ENCODE measurements around the gene PIK3CA. TPM values are rescaled to one million over a fixed set of nuclear protein-coding genes. Genes with fewer than 3 reads are reported as not detected.
A peak's percentile ranks its signal among the peaks of the same experiment; 100 is the strongest.

The PIK3CA gene
- total and polyA plus RNA-seq, 2 donors from 2014 or later, result 6.1 to 24.8 TPM

- no peak for TF ChIP-seq CTCF (IDR thresholded peaks at IDR 0.05; ENCODE audit: borderline replicate concordance, extremely low read depth, insufficient read depth)
- Histone ChIP-seq H3K4me3 (ENCODE audit: low read length in 3 of 3) (no peak overlapping the region), H3K4me1 (ENCODE audit: control insufficient read depth in 2 of 3, insufficient read depth in 2 of 3, low read depth in 1 of 3, low read length in 3 of 3) (peaks cover 0 to 9% (median 3%) of the 10 kb centered on the region in 3 donors), H3K27ac (ENCODE audit: low read depth in 2 of 2, low read length in 2 of 2) (no peak overlapping the region), H3K27me3 (ENCODE audit: control insufficient read depth, insufficient read depth, low read length) (no peaks in the 10 kb centered on the region), H3K36me3 (ENCODE audit: control insufficient read depth in 2 of 3, insufficient read depth in 3 of 3, low read length in 3 of 3) (no peaks in the 10 kb centered on the region), H3K9ac (ENCODE audit: low read length in 3 of 3) (no peak overlapping the region), H3K9me3 (ENCODE audit: control insufficient read depth in 2 of 3, insufficient read depth in 1 of 3, low read length in 3 of 3) (no peaks in the 10 kb centered on the region)
- DNase-seq (no peak), FAIRE-seq (no peak)
- intact Hi-C loops (cut with DNase I), result no loop called here
Measured at GRCh38 chr3:179182902-179183301, 34.7 kb downstream of the PIK3CA start.

- Histone ChIP-seq H3K9me3 (ENCODE audit: control insufficient read depth in 2 of 3, insufficient read depth in 1 of 3, low read length in 3 of 3) (no peaks in the 10 kb centered on the region), H3K9ac (ENCODE audit: low read length in 3 of 3) (no peak overlapping the region), H3K4me1 (ENCODE audit: control insufficient read depth in 2 of 3, insufficient read depth in 2 of 3, low read depth in 1 of 3, low read length in 3 of 3) (peaks cover 0 to 9% (median 3%) of the 10 kb centered on the region in 3 donors), H3K27ac (ENCODE audit: low read depth in 2 of 2, low read length in 2 of 2) (no peak overlapping the region), H3K4me3 (ENCODE audit: low read length in 3 of 3) (no peak overlapping the region), H3K36me3 (ENCODE audit: control insufficient read depth in 2 of 3, insufficient read depth in 3 of 3, low read length in 3 of 3) (no peaks in the 10 kb centered on the region), H3K27me3 (ENCODE audit: control insufficient read depth, insufficient read depth, low read length) (no peaks in the 10 kb centered on the region)
- intact Hi-C loops (cut with DNase I), result no loop called here
- TF ChIP-seq CTCF (IDR thresholded peaks at IDR 0.05; ENCODE audit: borderline replicate concordance, extremely low read depth, insufficient read depth), result no peak
- FAIRE-seq (no peak), DNase-seq (no peak)
Measured at GRCh38 chr3:179184826-179185225, 36.7 kb downstream of the PIK3CA start.

GRCh38 chr3:179186426-179186825 is 38.3 kb downstream of the PIK3CA start:
- FAIRE-seq (no peak), DNase-seq (no peak)
- no peak for TF ChIP-seq CTCF (IDR thresholded peaks at IDR 0.05; ENCODE audit: borderline replicate concordance, extremely low read depth, insufficient read depth)
- no peaks in the 10 kb centered on the region for H3K9me3 ChIP-seq (ENCODE audit: control insufficient read depth in 2 of 3, insufficient read depth in 1 of 3, low read length in 3 of 3)
- no peak overlapping the region for H3K4me3 ChIP-seq (ENCODE audit: low read length in 3 of 3)
- no peaks in the 10 kb centered on the region for H3K4me1 ChIP-seq (ENCODE audit: control insufficient read depth in 2 of 3, insufficient read depth in 2 of 3, low read depth in 1 of 3, low read length in 3 of 3)
- no peak overlapping the region for H3K9ac ChIP-seq (ENCODE audit: low read length in 3 of 3)
- intact Hi-C loops (cut with DNase I), result no loop called here
- H3K36me3 ChIP-seq (ENCODE audit: control insufficient read depth in 2 of 3, insufficient read depth in 3 of 3, low read length in 3 of 3), result no peaks in the 10 kb centered on the region
- no peaks in the 10 kb centered on the region for H3K27me3 ChIP-seq (ENCODE audit: control insufficient read depth, insufficient read depth, low read length)
- no peak overlapping the region for H3K27ac ChIP-seq (ENCODE audit: low read depth in 2 of 2, low read length in 2 of 2)

GRCh38 chr3:179189759-179190158 is 41.6 kb downstream of the PIK3CA start:
- H3K27ac ChIP-seq (ENCODE audit: low read depth in 2 of 2, low read length in 2 of 2), result no peak overlapping the region
- no peaks in the 10 kb centered on the region for H3K9me3 ChIP-seq (ENCODE audit: control insufficient read depth in 2 of 3, insufficient read depth in 1 of 3, low read length in 3 of 3)
- intact Hi-C loops (cut with DNase I), result no loop called here
- no peaks in the 10 kb centered on the region for H3K36me3 ChIP-seq (ENCODE audit: control insufficient read depth in 2 of 3, insufficient read depth in 3 of 3, low read length in 3 of 3)
- FAIRE-seq, result no peak
- TF ChIP-seq CTCF (IDR thresholded peaks at IDR 0.05; ENCODE audit: borderline replicate concordance, extremely low read depth, insufficient read depth), result no peak
- peak in 3 of 5 donors; percentile 16 to 93 (median 83) for DNase-seq
- H3K4me1 ChIP-seq (ENCODE audit: control insufficient read depth in 2 of 3, insufficient read depth in 2 of 3, low read depth in 1 of 3, low read length in 3 of 3), result no peaks in the 10 kb centered on the region
- H3K4me3 ChIP-seq (ENCODE audit: low read length in 3 of 3), result no peak overlapping the region
- H3K9ac ChIP-seq (ENCODE audit: low read length in 3 of 3), result no peak overlapping the region
- H3K27me3 ChIP-seq (ENCODE audit: control insufficient read depth, insufficient read depth, low read length), result no peaks in the 10 kb centered on the region

Measured in kidney (tissue), 14 donors.